GM10266 (cell line): ENCODE data around the gene FKBP15.

Source experiments
- DNase-seq: peaks from one replicate; pipeline ENCODE4 v3.0.0; 2012; ENCODE audit errors: extremely low spot score
- CTCF ChIP-seq: IDR thresholded peaks from 2 replicates; pipeline ENCODE4 v1.5.1; 2012; ENCODE audit warnings: mild to moderate bottlenecking, low read depth; ENCODE audit not compliant: control insufficient read depth, insufficient read depth; ENCODE audit errors: missing control alignments

Gene FKBP15

DNA sequence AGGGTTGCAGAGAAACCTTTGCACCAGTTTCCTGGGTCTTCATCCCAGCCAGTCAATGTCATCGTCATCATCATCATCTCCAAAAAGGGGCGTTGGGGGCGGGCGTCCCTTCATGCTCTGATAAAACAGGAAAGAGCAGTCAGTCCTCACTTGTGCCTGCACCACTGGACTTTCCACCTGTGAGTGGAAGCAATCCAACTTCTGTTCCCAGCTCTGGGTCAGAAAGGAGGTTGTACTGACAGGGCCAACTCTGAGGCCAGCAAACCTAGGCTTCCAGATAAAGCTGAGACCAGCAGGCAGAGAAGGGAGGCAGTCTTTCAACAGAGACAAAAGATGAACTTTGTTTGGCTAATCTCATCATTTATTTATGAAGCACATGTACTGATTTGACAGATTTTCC, 55.0 kb downstream of the FKBP15 start:
- DNase-seq = no peak
- no peak for TF ChIP-seq CTCF

DNA sequence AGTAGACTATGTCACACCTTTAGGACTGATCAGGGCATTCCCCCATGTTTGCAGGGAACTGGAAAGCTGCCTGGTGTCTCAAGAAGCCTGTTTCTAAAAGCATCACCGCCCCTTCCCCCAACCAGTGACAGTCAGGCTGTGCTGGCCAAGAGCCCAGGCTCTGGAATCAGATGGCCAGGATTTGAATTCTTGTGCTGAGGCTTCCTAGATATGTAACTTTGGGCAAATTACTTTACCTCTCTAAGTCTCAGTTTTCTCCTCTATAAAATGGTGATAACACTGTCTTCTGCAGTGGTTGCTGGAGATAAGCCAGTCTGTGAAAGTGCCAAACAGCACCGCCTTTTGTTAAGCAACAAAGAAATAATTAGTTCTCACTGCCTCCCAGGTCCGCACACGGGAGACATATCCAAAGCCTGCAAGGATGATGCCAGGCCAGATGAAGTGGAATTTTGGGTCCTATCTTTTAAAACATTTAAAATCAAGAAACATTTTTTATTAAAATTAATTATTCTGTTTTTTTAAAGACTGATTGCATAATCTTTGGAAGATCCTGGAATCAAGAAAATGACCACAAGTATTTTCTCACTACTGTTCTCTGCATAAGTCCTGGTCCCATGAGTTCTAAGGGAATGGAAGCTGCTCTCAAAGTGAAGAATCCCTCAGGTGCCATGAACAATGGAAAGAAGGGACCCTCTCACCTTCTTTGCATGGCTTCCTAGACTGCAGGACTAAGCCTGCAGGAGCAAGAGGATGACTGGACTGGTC, 56.4 kb downstream of the FKBP15 start:
- no peak for TF ChIP-seq CTCF
- DNase-seq = no peak

DNA sequence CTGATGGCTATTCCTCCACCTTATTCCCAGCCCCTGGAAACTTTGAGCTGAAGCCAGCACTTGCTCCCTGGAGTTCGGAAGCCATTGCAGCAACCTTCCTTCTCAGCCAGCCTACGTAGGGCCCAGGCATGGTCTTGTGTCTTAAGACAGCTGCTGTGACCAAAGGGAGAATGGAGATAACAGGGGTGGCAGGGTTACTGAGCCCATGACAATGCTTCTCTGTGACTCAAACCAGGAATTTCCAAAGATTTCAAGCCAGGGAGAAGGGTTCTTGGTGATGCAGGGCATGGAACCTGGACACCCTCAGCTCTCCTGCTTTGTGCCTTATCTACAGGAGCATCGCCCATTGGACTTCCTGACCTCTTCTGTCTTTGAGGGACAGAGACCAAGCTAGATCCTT, 58.1 kb downstream of the FKBP15 start:
- no peak for DNase-seq
- TF ChIP-seq CTCF = no peak

GRCh38 chr9:113160571-113160970, 60.5 kb downstream of the FKBP15 start:
- no peak for TF ChIP-seq CTCF
- DNase-seq = no peak

- TF ChIP-seq CTCF = no peak
- DNase-seq = no peak
Observed at GRCh38 chr9:113158446-113158845, 62.6 kb downstream of the FKBP15 start.

GRCh38 chr9:113156880-113157279, 64.2 kb downstream of the FKBP15 start:
- no peak for TF ChIP-seq CTCF
- no peak for DNase-seq

DNA sequence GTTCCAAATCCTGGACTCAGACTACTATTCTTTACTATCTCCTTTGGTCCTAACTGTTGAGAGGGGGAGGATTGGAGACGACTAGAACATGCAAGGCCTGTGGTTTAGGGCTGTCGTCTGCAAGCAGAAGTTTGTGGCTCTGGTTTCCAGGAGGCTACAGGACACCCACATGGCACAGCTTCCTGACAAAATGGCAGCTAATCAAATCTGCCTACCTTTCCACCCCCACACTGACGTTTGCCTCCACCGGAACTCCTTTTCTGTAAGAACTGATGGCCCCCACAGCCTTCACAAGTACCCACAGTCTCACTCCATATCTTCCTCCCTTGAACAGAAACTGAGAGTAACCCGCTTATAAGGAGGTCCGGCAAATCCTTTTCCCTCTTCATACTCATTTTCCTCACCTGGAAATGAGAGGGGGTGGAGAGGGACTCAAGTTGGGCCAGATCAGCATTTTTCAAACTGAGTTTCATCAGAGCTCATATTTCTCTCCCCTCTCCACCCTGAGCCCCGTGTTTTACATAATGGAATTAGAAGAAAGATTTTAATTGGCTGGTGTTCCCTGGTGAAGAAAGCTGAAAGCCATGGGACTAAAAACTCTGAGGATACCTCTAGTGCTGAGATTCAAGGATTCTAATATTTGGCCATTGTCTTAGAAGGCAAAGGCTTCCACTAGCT, 65.0 kb downstream of the FKBP15 start:
- TF ChIP-seq CTCF = no peak
- peak; percentile 38 for DNase-seq
